GM12878 (cell line): ENCODE results near the gene FCHSD2. TPM values are rescaled to one million over a fixed set of nuclear protein-coding genes. Genes with fewer than 3 reads are reported as not detected.

Source experiments
- ATAC-seq: fragments of 200-7000 bp; cut with Tn5 transposase; 3 replicates; pipeline ENCODE4 v1.9.1; 2020; ENCODE audit warnings: mild to moderate bottlenecking, moderate library complexity
- BruUV-seq: library from RNA; stranded (reverse); fragments of 400-500 nt; replicated peaks from 2 replicates; lab custom pipeline; 2021; lab: Mats Ljungman, UMichigan
- CTCF ChIA-PET: fragments of 300-600 bp; sonication (Branson Sonifier 250); formaldehyde crosslinking; extraction: SDS; loops from one replicate; lab custom pipeline; 2021; ENCODE audit warnings: inconsistent platforms; lab: Yijun Ruan, JAX
- POLR2A ChIA-PET: fragments of 350-600 bp; formaldehyde crosslinking; extraction: SDS; loops from one replicate; lab custom pipeline; 2021; ENCODE audit warnings: inconsistent platforms; lab: Charles Lee
- RAD21 ChIA-PET: fragments of 300-600 bp; sonication (Branson Sonifier 250); formaldehyde crosslinking; loops from one replicate; lab custom pipeline; 2023; ENCODE audit warnings: antibody characterized with exemption; ENCODE audit not compliant: unreplicated experiment; lab: Charles Lee
- SMC1A ChIA-PET: fragments of 300-600 bp; sonication (Branson Sonifier 250); formaldehyde crosslinking; loops from one replicate; lab custom pipeline; 2023; ENCODE audit not compliant: unreplicated experiment, uncharacterized antibody; lab: Charles Lee
- DNase-seq: peaks from one replicate; pipeline ENCODE4 v3.0.0-alpha.2; 2011; ENCODE audit warnings: low read depth, low spot score
- FAIRE-seq: peaks from 3 replicates; lab custom pipeline; 2011; peaks lifted over from hg19 to GRCh38; lab: Jason Lieb, UNC
- H2AFZ ChIP-seq: 2 replicates; pipeline ENCODE4 v1.6.0; 2011; ENCODE audit warnings: low read depth, low read length, control low read depth; ENCODE audit not compliant: control insufficient read depth
- H3K27ac ChIP-seq: 2 replicates; pipeline ENCODE4 v1.5.1; 2011; ENCODE audit warnings: control low read depth; ENCODE audit not compliant: control insufficient read depth, insufficient read depth
- H3K27me3 ChIP-seq, 2 experiments: replicated peaks in 1 of 2; 2 replicates each; pipeline versions ENCODE4 v1.6.0 to v1.6.1; 2011; ENCODE audit warnings: low read length in 1 of 2; ENCODE audit not compliant: control insufficient read depth in 2 of 2, insufficient read depth in 2 of 2
- H3K36me3 ChIP-seq, 2 experiments: 2 replicates each; pipeline ENCODE4 v1.5.1; 2011; ENCODE audit warnings: low read length in 1 of 2; ENCODE audit not compliant: control insufficient read depth in 2 of 2, insufficient read depth in 2 of 2
- H3K4me1 ChIP-seq: 2 replicates; pipeline ENCODE4 v1.6.1; 2011; ENCODE audit warnings: mild to moderate bottlenecking, low read length, moderate library complexity, mixed read lengths; ENCODE audit not compliant: control insufficient read depth, insufficient read depth
- H3K4me2 ChIP-seq: 2 replicates; pipeline ENCODE4 v1.6.0; 2011; ENCODE audit warnings: control low read depth; ENCODE audit not compliant: control insufficient read depth, insufficient read depth
- H3K4me3 ChIP-seq: fragments of 200-600 bp; sonication (generic); 2 replicates; pipeline ENCODE4 v1.5.1; 2016
- H3K79me2 ChIP-seq: 2 replicates; pipeline ENCODE4 v1.6.0; 2011; ENCODE audit warnings: low read length; ENCODE audit not compliant: control insufficient read depth, insufficient read depth
- H3K9ac ChIP-seq: 2 replicates; pipeline ENCODE4 v1.8.0; 2011; ENCODE audit warnings: low read length, control low read depth, mixed read lengths; ENCODE audit not compliant: control insufficient read depth, insufficient read depth
- H3K9me3 ChIP-seq: replicated peaks from 3 replicates; pipeline ENCODE4 v1.5.1; 2011; ENCODE audit warnings: mild to moderate bottlenecking, low read length; ENCODE audit not compliant: control insufficient read depth, insufficient read depth
- H4K20me1 ChIP-seq: 2 replicates; pipeline ENCODE4 v1.6.0; 2011; ENCODE audit not compliant: control insufficient read depth, insufficient read depth
- CBX3 ChIP-seq: fragments of 200-600 bp; sonication (generic); IDR thresholded peaks from 2 replicates; pipeline ENCODE4 v1.6.1; 2016; ENCODE audit warnings: low read depth, borderline replicate concordance
- RELA ChIP-seq: fragments of 450-650 bp; IDR thresholded peaks from 2 replicates; pipeline ENCODE4 v1.8.0; 2014; ENCODE audit warnings: borderline replicate concordance; ENCODE audit not compliant: partially characterized antibody
- SIX5 ChIP-seq: IDR thresholded peaks from 2 replicates; pipeline ENCODE4 v1.6.1; 2011; ENCODE audit warnings: mild to moderate bottlenecking, low read depth, low read length, moderate library complexity; ENCODE audit not compliant: severe bottlenecking
- SUZ12 ChIP-seq: fragments of 200-600 bp; sonication (generic); IDR thresholded peaks from one replicate; pipeline ENCODE4 v1.6.1; 2018; ENCODE audit warnings: antibody characterized with exemption, mild to moderate bottlenecking; ENCODE audit not compliant: unreplicated experiment
- TBL1XR1 ChIP-seq: IDR thresholded peaks from 2 replicates; pipeline ENCODE4 v1.6.1; 2012; ENCODE audit warnings: low read depth, low read length, improper control_type of control experiment
- TCF3 ChIP-seq: IDR thresholded peaks from 2 replicates; pipeline ENCODE4 v1.6.1; 2012; ENCODE audit warnings: low read depth, mild to moderate bottlenecking, low read length, borderline replicate concordance; ENCODE audit not compliant: insufficient read depth
- YY1 ChIP-seq: IDR thresholded peaks from 2 replicates; pipeline ENCODE4 v1.6.1; 2011; ENCODE audit warnings: low read depth, mild to moderate bottlenecking, low read length
- whole genome bisulfite sequencing: methylation state at CpG from one replicate; pipeline ENCODE4 v1.1.6; 2016; ENCODE audit warnings: low lambda C conversion rate; ENCODE audit not compliant: insufficient replicate concordance, insufficient coverage; ENCODE audit errors: missing lambda C conversion rate; 5-methylcytosine and 5-hydroxymethylcytosine counted together
- in situ Hi-C: fragments of 300-500 bp; cut with MboI; formaldehyde crosslinking; loops from 9 replicates; pipeline ENCODE4 v1.14.3; 2018; ENCODE audit warnings: mixed read lengths
- intact Hi-C: fragments of 100-400 bp; cut with micrococcal nuclease; formaldehyde crosslinking; loops from one replicate; pipeline ENCODE4 v1.14.2; 2022; ENCODE audit not compliant: unreplicated experiment
- polyA plus RNA-seq, 11 experiments: library from polyadenylated mRNA; depleted of rRNA in 4 of 11; unstranded in 6 of 11; stranded (reverse) in 5 of 11; fragments of >200 nt; fragmentation: Nextera tagmentation in 4 of 11; fragmentation: Illumina TruSeq in 1 of 11; extraction: Ambion mirVana in 4 of 11; extraction: Trizol in 1 of 11; gene quantifications; 1 replicate in 1 of 11; 2 replicates in 10 of 11; pipeline versions ENCODE4 v1.2.1 to v1.2.3, GENCODE V29; 2011 to 2016; ENCODE audit warnings: inconsistent platforms in 2 of 11, missing spikeins in 2 of 11, low read depth in 1 of 11
- total RNA-seq, 4 experiments: library from RNA; depleted of rRNA in 3 of 4; stranded (reverse); fragments of >200 nt in 3 of 4; fragmentation: Illumina TruSeq in 1 of 4; extraction: Trizol in 1 of 4; gene quantifications; 2 replicates each; pipeline versions ENCODE4 v1.2.1 to v1.2.3, GENCODE V29; 2013 to 2021
- TF ChIP-seq, protein P1 (sequence below): fragments of 450-650 bp; IDR thresholded peaks from 2 replicates; pipeline ENCODE4 v1.6.1; 2016; ENCODE audit warnings: mild to moderate bottlenecking
- TF ChIP-seq, protein P2 (sequence below): fragments of 450-650 bp; IDR thresholded peaks from 2 replicates; pipeline ENCODE4 v1.6.1; 2018; ENCODE audit warnings: mild to moderate bottlenecking, low read depth, moderate library complexity; ENCODE audit not compliant: partially characterized antibody
- TF ChIP-seq, protein P3 (sequence below): fragments of 450-650 bp; IDR thresholded peaks from 2 replicates; pipeline ENCODE4 v1.6.1; 2017; ENCODE audit warnings: mild to moderate bottlenecking, moderate library complexity

The FCHSD2 gene
- total and polyA plus RNA-seq, 10 of the 15 experiments (the other 5 are each of a cell fraction or from before 2014, with no cell fraction given): 13.2 to 89.8 (median 47.8) TPM

DNA sequence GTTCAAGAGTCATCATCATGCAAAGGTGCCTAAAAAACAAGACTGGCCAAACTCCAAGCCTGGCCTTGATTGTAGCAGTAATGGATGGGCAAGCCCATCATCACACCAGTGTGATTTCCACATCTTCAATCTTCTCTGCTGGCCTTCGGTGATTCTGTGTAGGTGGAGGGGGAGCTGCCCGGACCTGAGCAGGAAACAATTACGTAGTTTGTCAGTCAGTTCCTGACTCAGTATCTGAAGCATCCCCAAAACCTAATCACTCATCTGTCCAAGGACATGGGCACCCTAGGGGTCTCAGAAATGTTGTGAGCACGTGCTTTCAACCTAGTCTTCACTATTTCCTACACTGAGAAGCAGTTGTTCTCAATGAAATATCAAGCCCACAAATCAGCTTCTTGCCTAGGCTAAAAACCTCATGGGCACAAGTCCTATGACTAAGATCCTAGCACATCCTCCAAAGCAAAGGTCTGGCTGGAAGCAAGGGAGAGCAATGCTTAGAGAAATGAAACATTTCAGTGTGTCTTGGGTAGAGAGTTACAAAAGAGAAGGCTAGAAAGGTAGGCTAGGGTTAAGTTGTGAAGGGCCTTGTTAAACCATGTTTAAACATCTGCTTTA is 303.3 kb downstream of the FCHSD2 start:
- ATAC-seq (no peak), DNase-seq (no peak), FAIRE-seq (no peak)
- Histone ChIP-seq H3K36me3 (peaks cover 33 to 46% of the 10 kb centered on the region in 2 experiments), H3K4me1 (no peaks in the 10 kb centered on the region), H3K79me2 (no peaks in the 10 kb centered on the region), H3K27me3 (no peaks in the 10 kb centered on the region), H2AFZ (no peak overlapping the region), H3K9ac (no peak overlapping the region), H4K20me1 (no peaks in the 10 kb centered on the region), H3K4me2 (no peak overlapping the region), H3K9me3 (no peaks in the 10 kb centered on the region), H3K4me3 (no peak overlapping the region), H3K27ac (no peak overlapping the region)
- WGBS: 99% methylated on average over 4 of the region's 4 CpGs
- ChIA-PET CTCF (no interaction called here), SMC1A (interaction anchor here (2.8 kb wide), 1 partner anchor 339 kb away, joined by 11 read pairs; no protein-coding TSS in a partner anchor), POLR2A (no interaction called here), RAD21 (no interaction called here)
- TF ChIP-seq, protein P1, sequence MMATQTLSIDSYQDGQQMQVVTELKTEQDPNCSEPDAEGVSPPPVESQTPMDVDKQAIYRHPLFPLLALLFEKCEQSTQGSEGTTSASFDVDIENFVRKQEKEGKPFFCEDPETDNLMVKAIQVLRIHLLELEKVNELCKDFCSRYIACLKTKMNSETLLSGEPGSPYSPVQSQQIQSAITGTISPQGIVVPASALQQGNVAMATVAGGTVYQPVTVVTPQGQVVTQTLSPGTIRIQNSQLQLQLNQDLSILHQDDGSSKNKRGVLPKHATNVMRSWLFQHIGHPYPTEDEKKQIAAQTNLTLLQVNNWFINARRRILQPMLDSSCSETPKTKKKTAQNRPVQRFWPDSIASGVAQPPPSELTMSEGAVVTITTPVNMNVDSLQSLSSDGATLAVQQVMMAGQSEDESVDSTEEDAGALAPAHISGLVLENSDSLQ: no peak
- TF ChIP-seq TBL1XR1 (no peak), SIX5 (no peak), TCF3 (no peak), RELA (no peak), SUZ12 (no peak), CBX3 (no peak), YY1 (no peak)
- TF ChIP-seq, protein P2, sequence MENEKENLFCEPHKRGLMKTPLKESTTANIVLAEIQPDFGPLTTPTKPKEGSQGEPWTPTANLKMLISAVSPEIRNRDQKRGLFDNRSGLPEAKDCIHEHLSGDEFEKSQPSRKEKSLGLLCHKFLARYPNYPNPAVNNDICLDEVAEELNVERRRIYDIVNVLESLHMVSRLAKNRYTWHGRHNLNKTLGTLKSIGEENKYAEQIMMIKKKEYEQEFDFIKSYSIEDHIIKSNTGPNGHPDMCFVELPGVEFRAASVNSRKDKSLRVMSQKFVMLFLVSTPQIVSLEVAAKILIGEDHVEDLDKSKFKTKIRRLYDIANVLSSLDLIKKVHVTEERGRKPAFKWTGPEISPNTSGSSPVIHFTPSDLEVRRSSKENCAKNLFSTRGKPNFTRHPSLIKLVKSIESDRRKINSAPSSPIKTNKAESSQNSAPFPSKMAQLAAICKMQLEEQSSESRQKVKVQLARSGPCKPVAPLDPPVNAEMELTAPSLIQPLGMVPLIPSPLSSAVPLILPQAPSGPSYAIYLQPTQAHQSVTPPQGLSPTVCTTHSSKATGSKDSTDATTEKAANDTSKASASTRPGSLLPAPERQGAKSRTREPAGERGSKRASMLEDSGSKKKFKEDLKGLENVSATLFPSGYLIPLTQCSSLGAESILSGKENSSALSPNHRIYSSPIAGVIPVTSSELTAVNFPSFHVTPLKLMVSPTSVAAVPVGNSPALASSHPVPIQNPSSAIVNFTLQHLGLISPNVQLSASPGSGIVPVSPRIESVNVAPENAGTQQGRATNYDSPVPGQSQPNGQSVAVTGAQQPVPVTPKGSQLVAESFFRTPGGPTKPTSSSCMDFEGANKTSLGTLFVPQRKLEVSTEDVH: no peak
- TF ChIP-seq, protein P3, sequence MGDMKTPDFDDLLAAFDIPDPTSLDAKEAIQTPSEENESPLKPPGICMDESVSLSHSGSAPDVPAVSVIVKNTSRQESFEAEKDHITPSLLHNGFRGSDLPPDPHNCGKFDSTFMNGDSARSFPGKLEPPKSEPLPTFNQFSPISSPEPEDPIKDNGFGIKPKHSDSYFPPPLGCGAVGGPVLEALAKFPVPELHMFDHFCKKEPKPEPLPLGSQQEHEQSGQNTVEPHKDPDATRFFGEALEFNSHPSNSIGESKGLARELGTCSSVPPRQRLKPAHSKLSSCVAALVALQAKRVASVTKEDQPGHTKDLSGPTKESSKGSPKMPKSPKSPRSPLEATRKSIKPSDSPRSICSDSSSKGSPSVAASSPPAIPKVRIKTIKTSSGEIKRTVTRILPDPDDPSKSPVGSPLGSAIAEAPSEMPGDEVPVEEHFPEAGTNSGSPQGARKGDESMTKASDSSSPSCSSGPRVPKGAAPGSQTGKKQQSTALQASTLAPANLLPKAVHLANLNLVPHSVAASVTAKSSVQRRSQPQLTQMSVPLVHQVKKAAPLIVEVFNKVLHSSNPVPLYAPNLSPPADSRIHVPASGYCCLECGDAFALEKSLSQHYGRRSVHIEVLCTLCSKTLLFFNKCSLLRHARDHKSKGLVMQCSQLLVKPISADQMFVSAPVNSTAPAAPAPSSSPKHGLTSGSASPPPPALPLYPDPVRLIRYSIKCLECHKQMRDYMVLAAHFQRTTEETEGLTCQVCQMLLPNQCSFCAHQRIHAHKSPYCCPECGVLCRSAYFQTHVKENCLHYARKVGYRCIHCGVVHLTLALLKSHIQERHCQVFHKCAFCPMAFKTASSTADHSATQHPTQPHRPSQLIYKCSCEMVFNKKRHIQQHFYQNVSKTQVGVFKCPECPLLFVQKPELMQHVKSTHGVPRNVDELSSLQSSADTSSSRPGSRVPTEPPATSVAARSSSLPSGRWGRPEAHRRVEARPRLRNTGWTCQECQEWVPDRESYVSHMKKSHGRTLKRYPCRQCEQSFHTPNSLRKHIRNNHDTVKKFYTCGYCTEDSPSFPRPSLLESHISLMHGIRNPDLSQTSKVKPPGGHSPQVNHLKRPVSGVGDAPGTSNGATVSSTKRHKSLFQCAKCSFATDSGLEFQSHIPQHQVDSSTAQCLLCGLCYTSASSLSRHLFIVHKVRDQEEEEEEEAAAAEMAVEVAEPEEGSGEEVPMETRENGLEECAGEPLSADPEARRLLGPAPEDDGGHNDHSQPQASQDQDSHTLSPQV: no peak
- intact Hi-C loops: no loop called here
- in situ Hi-C loops: loop anchor here (25.0 kb wide), 1 partner anchor 349 kb away; no protein-coding TSS in a partner anchor
- BruUV-seq: no TSS peak
